PC-9 (cell line): ENCODE data around the gene TMEM240.

Experiments
- EZH2 ChIP-seq: fragments of 200-600 bp; sonication (generic); IDR thresholded peaks from 2 replicates; pipeline ENCODE4 v1.8.0; 2017; ENCODE audit warnings: antibody characterized with exemption, low read depth
- TF ChIP-seq, protein P1 (sequence below): fragments of 200-600 bp; sonication (generic); conservative IDR thresholded peaks from 2 replicates; pipeline ENCODE4 v1.6.1; 2017; ENCODE audit warnings: mixed run types, antibody characterized with exemption, mild to moderate bottlenecking, moderate library complexity

DNA sequence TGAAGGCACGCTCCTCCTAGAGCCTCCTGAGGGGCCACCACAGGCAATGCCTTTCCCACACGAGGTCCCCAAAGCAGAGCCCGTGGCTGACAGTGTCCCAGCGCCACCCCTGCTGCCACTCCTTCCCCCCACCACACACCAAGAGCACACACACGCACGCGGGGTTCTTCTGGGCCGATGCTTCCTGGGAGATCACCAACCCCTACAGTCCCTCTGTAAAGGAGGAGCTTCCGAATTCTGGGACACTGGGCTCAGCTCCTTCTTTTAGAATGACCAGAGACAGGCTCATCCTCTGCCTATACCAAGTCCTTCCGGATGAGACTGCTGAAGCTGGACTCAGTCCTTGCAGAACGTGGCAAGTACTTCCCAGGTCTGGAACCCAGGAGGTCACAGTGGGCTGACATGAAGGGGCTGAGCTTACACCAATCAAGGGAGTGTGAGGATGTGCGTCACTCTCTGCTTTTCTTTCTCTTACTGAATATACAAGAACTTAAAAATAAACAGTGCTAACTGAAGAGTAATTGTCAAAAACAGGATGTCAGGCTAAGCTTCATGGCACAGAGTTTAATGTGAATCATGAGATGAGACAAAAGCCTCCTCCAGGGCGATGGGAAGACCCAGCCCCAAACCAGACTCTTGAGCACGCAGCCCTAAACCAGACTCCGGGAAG, 21.5 kb upstream of the TMEM240 start:
- TF ChIP-seq, protein P1, sequence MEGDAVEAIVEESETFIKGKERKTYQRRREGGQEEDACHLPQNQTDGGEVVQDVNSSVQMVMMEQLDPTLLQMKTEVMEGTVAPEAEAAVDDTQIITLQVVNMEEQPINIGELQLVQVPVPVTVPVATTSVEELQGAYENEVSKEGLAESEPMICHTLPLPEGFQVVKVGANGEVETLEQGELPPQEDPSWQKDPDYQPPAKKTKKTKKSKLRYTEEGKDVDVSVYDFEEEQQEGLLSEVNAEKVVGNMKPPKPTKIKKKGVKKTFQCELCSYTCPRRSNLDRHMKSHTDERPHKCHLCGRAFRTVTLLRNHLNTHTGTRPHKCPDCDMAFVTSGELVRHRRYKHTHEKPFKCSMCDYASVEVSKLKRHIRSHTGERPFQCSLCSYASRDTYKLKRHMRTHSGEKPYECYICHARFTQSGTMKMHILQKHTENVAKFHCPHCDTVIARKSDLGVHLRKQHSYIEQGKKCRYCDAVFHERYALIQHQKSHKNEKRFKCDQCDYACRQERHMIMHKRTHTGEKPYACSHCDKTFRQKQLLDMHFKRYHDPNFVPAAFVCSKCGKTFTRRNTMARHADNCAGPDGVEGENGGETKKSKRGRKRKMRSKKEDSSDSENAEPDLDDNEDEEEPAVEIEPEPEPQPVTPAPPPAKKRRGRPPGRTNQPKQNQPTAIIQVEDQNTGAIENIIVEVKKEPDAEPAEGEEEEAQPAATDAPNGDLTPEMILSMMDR, result no peak
- no peak for TF ChIP-seq EZH2
